OCI-LY1 (cell line): ENCODE measurements around the gene CYP21A2.
"Not testable (repeated sequence)": the region's sequence is repeated elsewhere in the genome, so short reads cannot be mapped to it uniquely, and the experiment has no call there.

ENCODE experiments used
- EZH2 ChIP-seq: fragments of 200-600 bp; sonication (generic), shearing (Covaris generic); IDR thresholded peaks from 2 replicates; pipeline ENCODE4 v1.8.0; 2017; ENCODE audit warnings: borderline replicate concordance, mixed run types, mild to moderate bottlenecking, antibody characterized with exemption, low read length, moderate library complexity, mixed read lengths
- TF ChIP-seq, protein P1 (sequence below): fragments of 200-600 bp; sonication (generic), shearing (Covaris generic); IDR thresholded peaks from 2 replicates; pipeline ENCODE4 v1.5.1; 2017; ENCODE audit warnings: mild to moderate bottlenecking, antibody characterized with exemption, low read length, moderate library complexity, mixed read lengths

DNA sequence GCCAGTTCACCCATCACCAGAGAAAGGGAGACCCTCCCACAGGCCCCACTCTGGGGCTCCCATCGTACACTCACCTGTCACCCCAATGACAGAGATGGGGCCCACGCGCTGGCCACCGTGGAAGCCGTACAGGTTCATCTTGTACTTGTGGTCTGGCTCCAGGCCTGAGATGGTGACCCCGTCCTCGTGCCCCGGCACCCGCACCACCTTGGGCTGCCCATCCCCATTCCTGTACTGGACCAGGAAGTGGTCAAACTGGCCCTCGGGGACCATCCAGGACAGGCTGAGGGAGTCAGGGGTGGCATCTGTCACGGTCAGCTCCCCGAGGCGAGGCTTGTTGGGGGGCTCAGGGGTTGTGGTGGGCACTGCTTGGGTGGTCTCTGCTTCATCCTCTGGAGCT lies 15.1 kb downstream of the CYP21A2 start:
- TF ChIP-seq, protein P1, sequence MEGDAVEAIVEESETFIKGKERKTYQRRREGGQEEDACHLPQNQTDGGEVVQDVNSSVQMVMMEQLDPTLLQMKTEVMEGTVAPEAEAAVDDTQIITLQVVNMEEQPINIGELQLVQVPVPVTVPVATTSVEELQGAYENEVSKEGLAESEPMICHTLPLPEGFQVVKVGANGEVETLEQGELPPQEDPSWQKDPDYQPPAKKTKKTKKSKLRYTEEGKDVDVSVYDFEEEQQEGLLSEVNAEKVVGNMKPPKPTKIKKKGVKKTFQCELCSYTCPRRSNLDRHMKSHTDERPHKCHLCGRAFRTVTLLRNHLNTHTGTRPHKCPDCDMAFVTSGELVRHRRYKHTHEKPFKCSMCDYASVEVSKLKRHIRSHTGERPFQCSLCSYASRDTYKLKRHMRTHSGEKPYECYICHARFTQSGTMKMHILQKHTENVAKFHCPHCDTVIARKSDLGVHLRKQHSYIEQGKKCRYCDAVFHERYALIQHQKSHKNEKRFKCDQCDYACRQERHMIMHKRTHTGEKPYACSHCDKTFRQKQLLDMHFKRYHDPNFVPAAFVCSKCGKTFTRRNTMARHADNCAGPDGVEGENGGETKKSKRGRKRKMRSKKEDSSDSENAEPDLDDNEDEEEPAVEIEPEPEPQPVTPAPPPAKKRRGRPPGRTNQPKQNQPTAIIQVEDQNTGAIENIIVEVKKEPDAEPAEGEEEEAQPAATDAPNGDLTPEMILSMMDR, result not testable (repeated sequence)
- not testable (repeated sequence) for TF ChIP-seq EZH2
